CMK (cell line): ENCODE results near the gene MT1A.

Experiments used
- DNase-seq: peaks from one replicate; pipeline ENCODE4 v3.0.0-alpha.2; 2010; ENCODE audit warnings: low read depth

The MT1A gene

DNA sequence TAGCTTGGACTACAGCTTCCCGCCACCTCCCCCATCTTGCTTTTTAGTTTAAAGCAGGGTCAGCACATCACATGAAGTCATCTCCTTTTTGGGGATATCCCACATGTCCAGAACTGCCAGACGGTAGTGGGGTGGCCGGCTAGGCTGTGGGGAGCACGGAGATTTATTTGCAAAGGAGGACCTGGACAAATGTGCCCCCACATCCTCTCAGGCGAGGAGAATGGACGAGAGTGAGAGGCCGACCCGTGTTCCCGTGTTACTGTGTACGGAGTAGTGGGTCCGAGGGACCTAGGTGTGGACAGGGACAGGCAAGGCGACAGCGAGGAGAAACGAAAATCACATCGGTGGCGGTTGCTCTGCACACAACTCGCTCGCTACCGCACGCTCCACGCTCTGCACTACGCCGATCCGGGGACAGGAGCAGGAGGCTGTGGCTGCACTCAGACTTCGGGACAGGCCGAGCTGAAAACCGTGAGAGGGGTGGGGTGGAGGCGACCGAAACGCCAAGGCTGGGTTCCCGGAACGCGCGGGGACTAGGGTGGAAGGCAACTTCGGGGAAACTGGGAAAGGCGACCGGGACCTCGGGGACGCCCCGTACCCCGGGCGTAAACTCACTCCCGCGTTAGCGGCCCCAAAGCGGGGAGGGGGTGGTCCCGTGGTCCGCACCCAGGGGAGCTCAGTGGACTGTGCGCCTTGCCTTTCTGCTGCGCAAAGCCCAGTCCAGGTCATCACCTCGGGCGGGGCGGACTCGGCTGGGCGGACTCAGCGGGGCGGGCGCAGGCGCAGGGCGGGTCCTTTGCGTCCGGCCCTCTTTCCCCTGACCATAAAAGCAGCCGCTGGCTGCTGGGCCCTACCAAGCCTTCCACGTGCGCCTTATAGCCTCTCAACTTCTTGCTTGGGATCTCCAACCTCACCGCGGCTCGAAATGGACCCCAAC lies at the start of gene MT1A:
TSS of gene MT1A (plus strand) at position 853 of the 937 bp plus-strand sequence. CDS start at position 926, 73 bp downstream.
- DNase-seq: no peak

DNA sequence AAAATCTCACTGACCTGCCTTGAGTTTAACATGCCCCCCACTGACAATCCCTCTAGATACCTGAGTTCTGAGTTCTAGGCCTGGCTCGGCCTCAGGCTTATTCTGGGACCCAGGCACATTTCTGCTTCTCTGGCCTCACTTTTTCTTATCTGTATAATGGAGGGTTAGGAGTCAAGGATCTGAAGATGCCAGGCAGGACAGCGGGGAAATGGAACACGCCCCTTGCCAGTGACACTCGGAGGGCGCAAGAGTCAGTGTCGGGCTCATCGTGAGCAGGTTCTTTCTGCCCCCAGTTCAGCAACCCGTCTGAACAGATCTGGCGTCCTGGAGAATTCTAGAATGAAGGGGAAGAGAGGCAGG lies 49.7 kb upstream of the MT1A start:
- no peak for DNase-seq

- no peak for DNase-seq
Measured at GRCh38 chr16:56589141-56590039, 49.1 kb upstream of the MT1A start, which contains the start of gene MT3. TSS of gene MT3 (plus strand) at chr16:56589528. CDS start at chr16:56589591, 63 bp downstream.

GRCh38 chr16:56591377-56592060 lies 46.9 kb upstream of the MT1A start:
- no peak for DNase-seq

DNA sequence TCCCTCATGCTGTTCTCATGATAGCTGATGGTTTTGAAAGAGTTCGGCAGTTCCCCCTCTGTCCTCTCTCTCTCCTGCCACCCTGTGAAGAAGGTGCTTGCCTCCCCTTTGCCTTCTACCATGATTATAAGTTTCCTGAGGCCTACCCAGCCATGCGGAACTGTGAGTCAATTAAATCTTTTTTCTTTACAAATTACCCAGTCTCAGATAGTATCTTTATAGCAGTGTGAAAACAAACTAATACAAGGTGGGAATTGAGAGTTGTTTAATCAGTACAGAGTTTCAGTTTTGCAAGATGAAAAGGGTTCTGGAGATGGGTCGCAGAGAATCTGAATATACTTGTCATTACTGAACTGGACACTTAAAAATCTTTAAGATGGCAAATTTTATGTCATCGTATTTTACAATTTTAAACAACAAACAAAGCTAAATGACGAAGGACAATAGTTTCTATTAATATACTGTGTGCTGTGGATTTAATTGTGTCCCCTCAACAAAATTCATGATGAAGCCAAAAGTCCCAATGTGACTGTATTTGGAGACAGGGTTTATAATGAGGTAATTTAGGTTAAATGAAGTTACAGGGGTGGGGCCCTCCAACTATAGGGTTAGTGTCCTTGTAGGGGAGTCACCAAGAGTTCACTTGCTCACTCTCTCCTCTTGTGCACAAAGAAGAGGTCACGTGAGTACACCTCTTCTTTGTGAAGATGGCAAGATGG lies 44.7 kb upstream of the MT1A start:
- no peak for DNase-seq

DNA sequence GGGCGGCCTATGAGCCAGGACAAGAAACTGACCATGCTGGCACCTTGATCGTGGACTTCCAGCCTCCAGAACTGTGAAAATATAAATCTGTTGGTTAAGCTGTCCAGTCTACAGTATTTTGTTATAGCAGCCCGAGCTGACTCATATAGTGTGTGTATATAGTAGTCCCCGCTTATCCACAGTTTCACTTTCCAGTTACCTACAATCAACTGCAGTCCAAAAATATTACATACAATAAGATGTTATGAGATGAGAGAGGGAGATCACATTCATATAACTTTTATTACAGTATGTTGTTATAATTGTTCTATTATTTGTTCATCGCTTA lies 44.2 kb upstream of the MT1A start:
- DNase-seq: no peak

DNA sequence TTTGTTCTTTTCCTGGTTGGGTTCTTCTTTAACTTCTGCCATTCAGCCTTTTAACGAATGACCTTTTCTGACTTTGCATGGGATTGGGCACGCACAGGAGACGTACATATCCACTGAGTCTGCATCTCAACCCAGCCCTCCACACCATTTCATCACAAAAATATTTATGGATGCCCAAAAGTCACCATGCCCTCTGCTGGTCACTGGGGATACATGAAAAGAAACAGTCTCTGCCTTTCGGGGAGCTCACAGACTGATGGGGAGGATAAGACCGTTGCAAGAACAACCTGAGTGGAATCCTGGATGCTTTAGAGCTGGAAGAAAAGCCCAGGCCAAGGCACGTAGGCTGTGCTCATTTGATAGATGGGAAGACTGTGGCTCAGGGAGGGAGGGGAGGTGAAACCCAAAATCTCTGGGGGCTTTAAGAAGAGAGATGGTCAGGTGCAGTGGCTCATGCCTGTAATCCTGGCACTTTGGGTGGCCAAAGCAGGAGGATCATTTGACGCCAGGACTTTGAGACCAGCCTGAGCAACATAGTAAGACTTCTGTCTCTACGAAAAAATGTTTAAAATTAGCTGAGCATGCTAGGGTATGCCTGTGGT lies 38.0 kb upstream of the MT1A start:
- DNase-seq: no peak

DNA sequence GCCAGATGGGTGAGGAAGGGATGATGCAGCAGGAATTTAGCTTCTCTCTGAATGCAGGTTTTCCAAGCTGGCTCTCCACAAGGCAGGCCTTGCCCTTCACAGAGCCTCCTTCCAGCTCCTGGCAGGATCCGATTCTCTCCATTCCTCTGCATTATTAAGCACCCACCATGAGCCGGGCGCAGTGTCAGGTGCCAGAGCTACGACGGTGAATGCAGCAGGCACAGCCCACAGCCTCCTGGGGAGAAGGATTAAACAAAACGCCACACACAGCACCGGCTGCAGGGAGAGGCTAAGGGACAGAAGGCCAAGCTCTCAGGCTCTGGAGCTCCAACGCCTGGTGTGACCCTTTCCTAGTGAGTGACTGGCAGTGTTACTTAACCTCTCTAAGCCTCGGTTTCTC lies 37.1 kb upstream of the MT1A start:
- no peak for DNase-seq

DNA sequence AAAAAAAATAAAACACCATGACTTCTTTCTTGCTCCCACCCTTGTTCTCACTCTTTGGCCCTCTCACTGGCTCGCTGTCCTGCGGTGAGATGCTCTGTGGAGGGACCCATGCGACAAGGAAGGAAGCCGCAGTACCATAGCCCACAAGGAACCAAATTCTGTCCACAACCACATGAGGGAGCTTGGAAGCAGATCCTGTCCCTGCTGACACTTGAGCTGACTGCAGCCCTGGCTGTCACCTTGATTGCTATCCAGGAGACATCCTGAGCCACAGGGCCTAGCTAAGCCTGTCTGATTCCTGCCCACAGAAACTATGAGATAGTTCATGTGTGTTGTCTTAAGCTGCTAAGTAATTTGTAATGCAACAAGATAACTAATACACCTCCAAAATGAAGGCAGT lies 34.9 kb upstream of the MT1A start:
- no peak for DNase-seq

DNA sequence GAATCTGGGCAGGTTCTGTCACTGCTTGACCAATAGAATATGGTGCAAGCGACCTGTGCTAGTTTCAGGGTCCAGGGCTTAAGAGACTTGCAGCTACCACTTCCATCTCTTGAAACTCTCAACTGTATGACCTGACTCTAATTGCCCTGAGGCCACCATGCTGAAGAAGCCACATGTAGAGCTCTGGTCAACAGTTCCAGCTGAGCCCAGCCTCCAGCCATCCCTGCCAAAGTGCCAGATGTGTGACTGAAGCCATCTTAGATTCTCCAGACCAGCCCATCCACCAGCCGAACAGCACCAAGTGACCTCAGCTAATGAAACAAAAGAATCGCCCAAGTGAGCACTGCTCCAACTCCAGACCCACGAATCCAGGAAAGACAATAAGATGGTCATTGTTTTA lies 33.5 kb upstream of the MT1A start:
- no peak for DNase-seq

DNA sequence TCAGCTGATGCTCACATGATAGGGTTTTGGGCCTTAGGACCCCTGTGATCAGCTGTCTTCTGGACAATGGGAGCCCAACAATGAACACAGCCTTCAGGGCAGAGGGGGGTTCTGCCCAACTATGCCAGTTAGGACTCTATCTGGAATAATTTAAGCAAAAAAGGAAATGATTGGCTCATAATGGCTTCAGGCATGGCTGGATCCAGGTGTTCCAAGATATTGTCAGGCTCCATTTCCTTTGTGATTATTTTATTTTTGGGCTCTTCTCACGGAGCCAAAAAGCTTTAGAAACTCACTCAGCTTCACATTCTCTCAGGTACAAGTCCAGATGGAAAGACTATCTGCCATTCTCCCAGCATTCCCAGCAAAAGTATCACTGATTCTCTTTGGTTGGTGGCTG lies 33.0 kb upstream of the MT1A start:
- DNase-seq: no peak

DNA sequence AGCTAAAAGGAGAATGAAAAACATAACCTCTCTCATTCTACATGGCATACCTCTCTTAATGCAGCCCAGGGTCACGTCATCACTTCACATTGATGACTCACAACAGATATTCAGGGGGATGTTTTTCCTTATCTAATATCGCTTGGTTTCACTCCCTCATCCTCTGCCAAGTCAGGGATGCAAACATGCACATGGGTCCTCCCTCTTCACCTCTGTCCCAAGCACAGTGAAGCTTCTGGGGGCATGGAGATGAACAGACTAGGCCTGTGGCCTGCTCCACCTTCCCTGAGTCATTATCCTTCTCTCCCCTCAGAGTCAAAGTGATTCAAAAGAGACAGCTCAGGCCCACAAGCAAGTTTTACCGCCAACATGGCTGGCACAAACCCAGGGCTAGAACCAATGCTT lies 32.4 kb upstream of the MT1A start:
- DNase-seq: no peak

- DNase-seq: no peak
Measured at GRCh38 chr16:56606476-56607108, 31.9 kb upstream of the MT1A start.

DNA sequence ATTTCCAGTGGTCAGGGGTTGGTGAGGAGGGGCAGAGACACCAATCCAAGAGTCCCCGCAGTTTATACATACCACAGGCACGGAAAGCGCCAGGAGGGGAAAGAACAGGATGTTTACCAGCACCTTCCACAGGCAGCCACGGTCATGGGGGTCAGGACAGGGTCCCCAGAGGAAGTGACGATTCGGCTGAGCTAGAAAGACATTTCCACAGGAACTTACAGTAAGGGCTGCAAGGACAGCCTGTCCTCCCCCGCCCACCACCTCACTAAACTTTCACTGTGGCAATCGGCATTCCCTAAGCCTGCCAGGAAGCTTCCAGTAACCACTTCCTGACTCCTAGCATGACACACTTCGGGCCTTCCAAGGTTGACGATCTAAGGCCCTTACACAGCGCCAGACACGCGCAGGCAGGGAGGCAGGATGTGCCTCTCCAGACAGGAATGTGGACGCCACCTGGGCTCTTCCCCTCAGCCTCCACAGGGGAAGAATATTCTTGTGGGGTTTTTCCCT lies 31.3 kb upstream of the MT1A start:
- no peak for DNase-seq

DNA sequence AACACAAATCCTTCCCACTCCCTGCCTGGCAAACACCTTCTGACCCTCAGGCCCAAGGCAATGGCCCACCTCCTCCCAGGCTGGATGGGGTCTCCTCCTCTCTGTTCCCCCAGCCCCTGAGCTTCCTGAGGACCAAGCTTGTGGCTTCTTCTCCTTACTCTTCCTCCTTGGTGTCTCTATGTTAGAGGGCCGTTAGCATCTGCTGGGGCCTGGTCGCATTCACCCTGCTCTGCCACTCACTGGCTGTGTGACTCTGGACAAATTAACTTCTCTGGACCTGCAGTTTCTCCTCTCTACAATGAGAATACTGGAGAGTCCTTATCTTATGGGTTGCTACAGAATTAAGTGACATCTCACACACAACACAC lies 30.8 kb upstream of the MT1A start:
- no peak for DNase-seq

- peak; percentile 78 for DNase-seq
Measured at GRCh38 chr16:56608043-56608875, 30.2 kb upstream of the MT1A start, which contains the start of gene MT2A. TSS of gene MT2A (plus strand) at chr16:56608584. CDS start at chr16:56608656, 72 bp downstream.

GRCh38 chr16:56608876-56609462 lies 29.5 kb upstream of the MT1A start:
- DNase-seq: no peak

GRCh38 chr16:56609463-56609921 lies 29.0 kb upstream of the MT1A start:
- DNase-seq: no peak

DNA sequence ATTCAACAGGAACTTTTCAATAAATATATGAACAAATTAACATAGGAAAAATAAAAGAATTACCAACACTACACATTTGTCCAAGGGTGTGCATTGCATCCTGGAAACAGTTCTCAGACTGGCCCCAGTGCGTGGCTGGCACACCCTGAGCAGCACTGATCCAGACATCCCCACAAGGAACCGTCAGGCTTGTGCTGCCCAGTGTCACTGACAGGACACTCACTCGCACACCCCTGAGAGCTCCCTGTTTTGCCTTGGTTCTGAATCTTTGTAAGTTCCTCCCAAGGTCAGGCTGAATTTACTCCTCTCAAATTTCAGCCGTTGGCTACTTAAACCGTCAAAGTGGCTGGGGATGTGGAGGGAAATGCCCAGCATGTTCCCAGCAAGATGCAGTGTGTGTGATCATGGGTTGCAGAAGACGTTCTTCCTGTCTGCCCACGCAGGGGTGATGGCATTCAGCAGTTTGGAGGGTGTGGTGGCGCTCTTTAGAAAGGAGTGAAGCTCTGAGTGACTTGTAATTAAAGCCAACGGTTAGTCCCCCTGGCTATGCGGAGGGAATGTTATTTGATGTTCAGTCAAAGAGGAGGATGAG lies 28.4 kb upstream of the MT1A start:
- DNase-seq: no peak
